ENCODE results near the gene ARHGAP28. TPM values are rescaled to one million over a fixed set of nuclear protein-coding genes. Genes with fewer than 3 reads are reported as not detected.

ARHGAP28 gene
- polyA plus RNA-seq, 1 of the 3 experiments (the other 2 are of a cell fraction), result 0.99 TPM

- no peaks in the 10 kb centered on the region for H3F3A ChIP-seq (replicated peaks; ENCODE audit: insufficient read depth)
- H3K4me2 ChIP-seq, result no peak overlapping the region
- no peaks in the 10 kb centered on the region for H3K27me3 ChIP-seq (ENCODE audit: insufficient read depth)
- no peaks in the 10 kb centered on the region for H3K9me2 ChIP-seq
- ChIA-PET POLR2A (no interaction called here), CTCF (no interaction called here)
- H2AFZ ChIP-seq (ENCODE audit: low read depth), result no peak overlapping the region
- H4K20me1 ChIP-seq (ENCODE audit: insufficient read depth), result no peaks in the 10 kb centered on the region
- no peaks in the 10 kb centered on the region for H3K79me2 ChIP-seq (ENCODE audit: insufficient read depth)
- no peak overlapping the region for H3K27ac ChIP-seq (ENCODE audit: low read depth in 2 of 2, low read length in 1 of 2)
- H3K4me3 ChIP-seq (ENCODE audit: low read depth in 2 of 2, low read length in 1 of 2), result no peak overlapping the region
- no peak for TF ChIP-seq RFX5 (IDR thresholded peaks at IDR 0.05; ENCODE audit: low read length)
- WGBS (ENCODE audit: low lambda C conversion rate), result 80% methylated on average over 1 of the region's 1 CpG
- no peaks in the 10 kb centered on the region for H3K36me3 ChIP-seq (replicated peaks in 1 of 2; ENCODE audit: control insufficient read depth in 1 of 2, insufficient read depth in 2 of 2, low read length in 1 of 2)
- H3K9ac ChIP-seq, result no peak overlapping the region
- H3K4me1 ChIP-seq (ENCODE audit: control insufficient read depth in 1 of 2, insufficient read depth in 2 of 2, low read depth in 1 of 2, low read length in 1 of 2), result peaks cover 0 to 3% of the 10 kb centered on the region in 2 experiments; a peak in 2 of 4 replicates
- DNase-seq, result no peak
- H3K9me3 ChIP-seq, result no peaks in the 10 kb centered on the region
Measured at GRCh38 chr18:6708890-6709289, 20.6 kb upstream of the ARHGAP28 start.

- no peak overlapping the region for H3K27ac ChIP-seq (ENCODE audit: low read depth in 2 of 2, low read length in 1 of 2)
- no peaks in the 10 kb centered on the region for H3K9me2 ChIP-seq
- H3K9me3 ChIP-seq, result no peaks in the 10 kb centered on the region
- H3K27me3 ChIP-seq (ENCODE audit: insufficient read depth), result no peaks in the 10 kb centered on the region
- DNase-seq, result no peak
- no peak overlapping the region for H2AFZ ChIP-seq (ENCODE audit: low read depth)
- no peaks in the 10 kb centered on the region for H3K79me2 ChIP-seq (ENCODE audit: insufficient read depth)
- no peaks in the 10 kb centered on the region for H3F3A ChIP-seq (replicated peaks; ENCODE audit: insufficient read depth)
- no peak overlapping the region for H3K4me2 ChIP-seq
- no peak overlapping the region for H3K4me3 ChIP-seq (ENCODE audit: low read depth in 2 of 2, low read length in 1 of 2)
- no peaks in the 10 kb centered on the region for H3K36me3 ChIP-seq (replicated peaks in 1 of 2; ENCODE audit: control insufficient read depth in 1 of 2, insufficient read depth in 2 of 2, low read length in 1 of 2)
- H3K4me1 ChIP-seq (ENCODE audit: control insufficient read depth in 1 of 2, insufficient read depth in 2 of 2, low read depth in 1 of 2, low read length in 1 of 2), result peaks cover 0 to 8% of the 10 kb centered on the region in 2 experiments; a peak in 2 of 4 replicates
- TF ChIP-seq CHD2 (IDR thresholded peaks at IDR 0.05; ENCODE audit: low read length, partially characterized antibody), result no peak
- no peak for TF ChIP-seq POLR2AphosphoS5 (IDR thresholded peaks at IDR 0.05; ENCODE audit: low read depth, low read length)
- TF ChIP-seq USF1 (IDR thresholded peaks at IDR 0.05; ENCODE audit: borderline replicate concordance, low read depth), result no peak
- no peak for TF ChIP-seq FOXJ3 (CRISPR knock-in tag; IDR thresholded peaks at IDR 0.05)
- TF ChIP-seq GABPA (IDR thresholded peaks at IDR 0.05; ENCODE audit: low read depth), result no peak
- TF ChIP-seq IRF3 (IDR thresholded peaks at IDR 0.05; ENCODE audit: low read depth, low read length), result no peak
- CTCF ChIA-PET, result interaction anchor here (0.9 to 1.5 kb wide), 2 partner anchors 16 to 21 kb away, joined by 3 read pairs; no protein-coding TSS in a partner anchor
- H3K9ac ChIP-seq, result no peak overlapping the region
- POLR2A ChIA-PET, result no interaction called here
- WGBS (ENCODE audit: low lambda C conversion rate), result 55% methylated on average over 1 of the region's 1 CpG
- H4K20me1 ChIP-seq (ENCODE audit: insufficient read depth), result no peaks in the 10 kb centered on the region
Measured at GRCh38 chr18:6711467-6711866, 18.0 kb upstream of the ARHGAP28 start.

- WGBS (ENCODE audit: low lambda C conversion rate), result 93% methylated on average over 1 of the region's 1 CpG
Measured at GRCh38 chr18:6712401-6712800, 17.1 kb upstream of the ARHGAP28 start.

More at GRCh38 chr18:6712401-6712800, 17.1 kb upstream of the ARHGAP28 start:
- H3K9me2 ChIP-seq, result no peaks in the 10 kb centered on the region
- POLR2A ChIA-PET, result no interaction called here
- no peaks in the 10 kb centered on the region for H3K9me3 ChIP-seq
- DNase-seq, result no peak
- no peaks in the 10 kb centered on the region for H3K79me2 ChIP-seq (ENCODE audit: insufficient read depth)
- no peak overlapping the region for H3K27ac ChIP-seq (ENCODE audit: low read depth in 2 of 2, low read length in 1 of 2)
- no peak overlapping the region for H3K4me2 ChIP-seq
- H3K36me3 ChIP-seq (replicated peaks in 1 of 2; ENCODE audit: control insufficient read depth in 1 of 2, insufficient read depth in 2 of 2, low read length in 1 of 2), result no peaks in the 10 kb centered on the region
- H3K27me3 ChIP-seq (ENCODE audit: insufficient read depth), result no peaks in the 10 kb centered on the region
- no peak overlapping the region for H3K9ac ChIP-seq
- H3K4me3 ChIP-seq (ENCODE audit: low read depth in 2 of 2, low read length in 1 of 2), result no peak overlapping the region
- CTCF ChIA-PET, result interaction anchor here (1.5 kb wide), 1 partner anchor 15 kb away, joined by 3 read pairs; no protein-coding TSS in a partner anchor
- peaks cover 0 to 8% of the 10 kb centered on the region in 2 experiments; a peak in 2 of 4 replicates for H3K4me1 ChIP-seq (ENCODE audit: control insufficient read depth in 1 of 2, insufficient read depth in 2 of 2, low read depth in 1 of 2, low read length in 1 of 2)
- no peaks in the 10 kb centered on the region for H3F3A ChIP-seq (replicated peaks; ENCODE audit: insufficient read depth)
- no peak overlapping the region for H2AFZ ChIP-seq (ENCODE audit: low read depth)
- no peaks in the 10 kb centered on the region for H4K20me1 ChIP-seq (ENCODE audit: insufficient read depth)
- no peak for TF ChIP-seq GABPA (IDR thresholded peaks at IDR 0.05; ENCODE audit: low read depth)
- TF ChIP-seq EZH2phosphoT487 (IDR thresholded peaks at IDR 0.05; ENCODE audit: borderline replicate concordance, low read depth), result no peak
- no peak for TF ChIP-seq YY1 (IDR thresholded peaks at IDR 0.05; ENCODE audit: low read depth)
- TF ChIP-seq TCF12 (IDR thresholded peaks at IDR 0.05), result no peak
- TF ChIP-seq FOXJ3 (CRISPR knock-in tag; IDR thresholded peaks at IDR 0.05), result no peak
- TF ChIP-seq MEF2A (IDR thresholded peaks at IDR 0.05; ENCODE audit: borderline replicate concordance, low read depth), result no peak
- TF ChIP-seq TAF1 (IDR thresholded peaks at IDR 0.05; ENCODE audit: borderline replicate concordance, low read depth, low read length), result no peak
- no peak for TF ChIP-seq CHD2 (IDR thresholded peaks at IDR 0.05; ENCODE audit: low read length, partially characterized antibody)
- TF ChIP-seq IRF3 (IDR thresholded peaks at IDR 0.05; ENCODE audit: low read depth, low read length), result no peak
- no peak for TF ChIP-seq ELF1 (IDR thresholded peaks at IDR 0.05)
- no peak for TF ChIP-seq MAX (IDR thresholded peaks at IDR 0.05; ENCODE audit: low read depth)
